Liver (tissue), 9 donors: ENCODE results near the gene SLC24A4. TPM values are rescaled to one million over a fixed set of nuclear protein-coding genes. Genes with fewer than 3 reads are reported as not detected.

ENCODE experiments used
- DNase-seq: peaks from one replicate; pipeline ENCODE4 v3.0.0-alpha.2; 2017; ENCODE audit warnings: low spot score
- H3K27ac ChIP-seq, 2 donors: one replicate each; pipeline ENCODE4 v1.7.0; 2013; ENCODE audit warnings: inconsistent platforms in 2 of 2, low read length in 2 of 2, control low read depth in 1 of 2, low read depth in 1 of 2, mild to moderate bottlenecking in 1 of 2
- H3K27me3 ChIP-seq, 4 donors: one replicate each; pipeline versions ENCODE4 v1.6.1 to v1.7.0; 2013; ENCODE audit warnings: low read length in 3 of 4, inconsistent platforms in 1 of 4, mild to moderate bottlenecking in 1 of 4, moderate library complexity in 1 of 4; ENCODE audit not compliant: control insufficient read depth in 4 of 4, insufficient read depth in 4 of 4
- H3K36me3 ChIP-seq, 4 donors: one replicate each; pipeline versions ENCODE4 v1.6.1 to v1.7.0; 2013; ENCODE audit warnings: low read length in 3 of 4, mild to moderate bottlenecking in 3 of 4, low read depth in 1 of 4, moderate library complexity in 1 of 4; ENCODE audit not compliant: control insufficient read depth in 4 of 4, insufficient read depth in 3 of 4
- H3K4me1 ChIP-seq, 4 donors: one replicate each; pipeline versions ENCODE4 v1.6.1 to v1.7.0; 2013; ENCODE audit warnings: low read length in 3 of 4, mild to moderate bottlenecking in 3 of 4, moderate library complexity in 1 of 4; ENCODE audit not compliant: control insufficient read depth in 4 of 4, insufficient read depth in 4 of 4
- H3K4me3 ChIP-seq, 3 donors: one replicate each; pipeline versions ENCODE4 v1.6.1 to v1.7.0; 2013; ENCODE audit warnings: low read length in 3 of 3, control low read depth in 1 of 3, low read depth in 1 of 3, mild to moderate bottlenecking in 1 of 3
- H3K9ac ChIP-seq, 2 donors: one replicate each; pipeline ENCODE4 v1.7.0; 2013; ENCODE audit warnings: low read length in 2 of 2, mild to moderate bottlenecking in 2 of 2, moderate library complexity in 2 of 2, control low read depth in 1 of 2, low read depth in 1 of 2
- H3K9me3 ChIP-seq, 4 donors: one replicate each; pipeline versions ENCODE4 v1.6.1 to v1.7.0; 2013; ENCODE audit warnings: low read length in 3 of 4; ENCODE audit not compliant: control insufficient read depth in 4 of 4
- ATF3 ChIP-seq: IDR thresholded peaks from 2 replicates; pipeline ENCODE4 v1.6.1; 2016; ENCODE audit warnings: antibody characterized with exemption
- CTCF ChIP-seq: fragments of 150-350 bp; IDR thresholded peaks from 2 replicates; pipeline ENCODE4 v1.5.1; 2017; ENCODE audit warnings: improper control_type of control experiment, low read depth, low read length; ENCODE audit not compliant: missing input control
- EGR1 ChIP-seq, 2 donors: IDR thresholded peaks; 2 replicates each; pipeline ENCODE4 v1.6.1; 2016 to 2018; ENCODE audit warnings: antibody characterized with exemption in 2 of 2, low read depth in 2 of 2
- FOXA1 ChIP-seq: IDR thresholded peaks from 2 replicates; pipeline ENCODE4 v1.6.1; 2016; ENCODE audit warnings: antibody characterized with exemption
- FOXA2 ChIP-seq: IDR thresholded peaks from 2 replicates; pipeline ENCODE4 v1.6.1; 2016; ENCODE audit warnings: antibody characterized with exemption
- GABPA ChIP-seq, 2 donors: IDR thresholded peaks in 1 of 2; conservative IDR thresholded peaks in 1 of 2; 2 replicates each; pipeline ENCODE4 v1.6.1; 2016; ENCODE audit warnings: antibody characterized with exemption in 2 of 2, mild to moderate bottlenecking in 1 of 2, moderate library complexity in 1 of 2
- HNF4A ChIP-seq, 2 donors: conservative IDR thresholded peaks; 2 replicates each; pipeline ENCODE4 v1.6.1; 2016; ENCODE audit warnings: antibody characterized with exemption in 2 of 2, mild to moderate bottlenecking in 2 of 2
- HNF4G ChIP-seq: IDR thresholded peaks from 2 replicates; pipeline ENCODE4 v1.6.1; 2016; ENCODE audit warnings: antibody characterized with exemption
- JUND ChIP-seq, 2 donors: IDR thresholded peaks; 2 replicates each; pipeline ENCODE4 v1.6.1; 2016; ENCODE audit warnings: antibody characterized with exemption in 2 of 2
- MAX ChIP-seq: IDR thresholded peaks from 2 replicates; pipeline ENCODE4 v1.6.1; 2016; ENCODE audit warnings: antibody characterized with exemption
- NR2F2 ChIP-seq: IDR thresholded peaks from 2 replicates; pipeline ENCODE4 v1.6.1; 2016; ENCODE audit warnings: antibody characterized with exemption
- RAD21 ChIP-seq, 2 donors: IDR thresholded peaks; 2 replicates each; pipeline ENCODE4 v1.6.1; 2016; ENCODE audit warnings: antibody characterized with exemption in 2 of 2, mild to moderate bottlenecking in 2 of 2
- REST ChIP-seq: IDR thresholded peaks from 2 replicates; pipeline ENCODE4 v1.6.1; 2016; ENCODE audit warnings: antibody characterized with exemption, mild to moderate bottlenecking
- RXRA ChIP-seq, 2 donors: IDR thresholded peaks; 2 replicates each; pipeline ENCODE4 v1.6.1; 2017 to 2018; ENCODE audit warnings: antibody characterized with exemption in 2 of 2, mild to moderate bottlenecking in 1 of 2
- SP1 ChIP-seq: IDR thresholded peaks from 2 replicates; pipeline ENCODE4 v1.6.1; 2018; ENCODE audit warnings: antibody characterized with exemption, mild to moderate bottlenecking
- TAF1 ChIP-seq: conservative IDR thresholded peaks from 2 replicates; pipeline ENCODE4 v1.6.1; 2016; ENCODE audit warnings: antibody characterized with exemption, mild to moderate bottlenecking
- YY1 ChIP-seq: IDR thresholded peaks from 2 replicates; pipeline ENCODE4 v1.6.1; 2016; ENCODE audit warnings: antibody characterized with exemption, mild to moderate bottlenecking
- ZBTB33 ChIP-seq: IDR thresholded peaks from 2 replicates; pipeline ENCODE4 v1.6.1; 2016; ENCODE audit warnings: antibody characterized with exemption
- WGBS: extraction: QIAGEN DNeasy Blood & Tissue Kit; methylation state at CpG from one replicate; pipeline ENCODE4 v1.1.7; 2013; 5-methylcytosine and 5-hydroxymethylcytosine counted together
- polyA plus RNA-seq, 2 donors: library from polyadenylated mRNA; stranded (reverse) in 1 of 2; unstranded in 1 of 2; fragments of 200-250 nt in 1 of 2; fragments of >200 nt in 1 of 2; fragmentation: Nextera tagmentation in 1 of 2; extraction: Ambion mirVana in 1 of 2; gene quantifications; one replicate each; pipeline versions ENCODE4 v1.2.1 to v1.2.3, GENCODE V29; 2013 to 2015
- total RNA-seq, 2 donors: library from RNA; depleted of rRNA; stranded (reverse); fragments of >200 nt; gene quantifications; one replicate each; pipeline ENCODE4 v1.2.3, GENCODE V29; 2014
- donor health status: healthy.
- donor health status: healthy.
- donor health status: healthy.
- donor health status: healthy.
- donor health status: healthy.

Gene SLC24A4
- total and polyA plus RNA-seq, 4 donors = 0.06 to 0.23 (median 0.12) TPM

- DNase-seq = no peak
- Histone ChIP-seq H3K27me3 (no peaks in the 10 kb centered on the region), H3K4me3 (no peak overlapping the region), H3K27ac (no peak overlapping the region), H3K4me1 (no peaks in the 10 kb centered on the region), H3K9ac (no peak overlapping the region), H3K36me3 (no peaks in the 10 kb centered on the region), H3K9me3 (no peaks in the 10 kb centered on the region)
- TF ChIP-seq FOXA1 (no peak), RXRA (IDR thresholded peaks at IDR 0.05) (no peak), HNF4A (conservative IDR thresholded peaks at IDR 0.05) (no peak), FOXA2 (no peak), RAD21 (IDR thresholded peaks at IDR 0.05) (no peak), SP1 (no peak), HNF4G (no peak), GABPA (IDR thresholded peaks at IDR 0.05 in 1 of 2, conservative IDR thresholded peaks at IDR 0.05 in 1 of 2) (no peak), REST (no peak), YY1 (no peak), EGR1 (IDR thresholded peaks at IDR 0.05; ENCODE audit: low read depth in 2 of 2) (no peak), TAF1 (no peak), ATF3 (no peak), MAX (no peak), JUND (IDR thresholded peaks at IDR 0.05) (no peak), ZBTB33 (no peak), CTCF (no peak), NR2F2 (no peak)
- WGBS = 71% methylated on average over 4 of the region's 4 CpGs
Observed at GRCh38 chr14:92334050-92334449, 11.1 kb downstream of the SLC24A4 start.
